BE2C (cell line): Measurements from ENCODE around the gene METTL9.
"Not testable (repeated sequence)": the region's sequence is repeated elsewhere in the genome, so short reads cannot be mapped to it uniquely, and the experiment has no call there.

ENCODE experiments used
- DNase-seq: peaks from one replicate; pipeline ENCODE4 v3.0.0-alpha.2; 2020
- H3K27me3 ChIP-seq: fragments of 250-450 bp; sonication (Bioruptor Pico); 2 replicates; pipeline ENCODE4 v1.5.1; 2020; ENCODE audit warnings: mild to moderate bottlenecking
- H3K36me3 ChIP-seq: fragments of 250-450 bp; sonication (Bioruptor Pico); 2 replicates; pipeline ENCODE4 v1.5.1; 2020; ENCODE audit warnings: mild to moderate bottlenecking
- H3K4me1 ChIP-seq: fragments of 250-450 bp; sonication (Bioruptor Pico); 2 replicates; pipeline ENCODE4 v1.5.1; 2020
- H3K4me3 ChIP-seq: 2 replicates; pipeline ENCODE4 v1.5.1; 2011; ENCODE audit warnings: low read depth, low read length
- H3K9me3 ChIP-seq: fragments of 250-450 bp; sonication (Bioruptor Pico); 2 replicates; pipeline ENCODE4 v1.5.1; 2020
- TF ChIP-seq, protein P1 (sequence below): IDR thresholded peaks from 2 replicates; pipeline ENCODE4 v1.5.1; 2012; ENCODE audit warnings: mild to moderate bottlenecking, low read depth, low read length

Gene METTL9

DNA sequence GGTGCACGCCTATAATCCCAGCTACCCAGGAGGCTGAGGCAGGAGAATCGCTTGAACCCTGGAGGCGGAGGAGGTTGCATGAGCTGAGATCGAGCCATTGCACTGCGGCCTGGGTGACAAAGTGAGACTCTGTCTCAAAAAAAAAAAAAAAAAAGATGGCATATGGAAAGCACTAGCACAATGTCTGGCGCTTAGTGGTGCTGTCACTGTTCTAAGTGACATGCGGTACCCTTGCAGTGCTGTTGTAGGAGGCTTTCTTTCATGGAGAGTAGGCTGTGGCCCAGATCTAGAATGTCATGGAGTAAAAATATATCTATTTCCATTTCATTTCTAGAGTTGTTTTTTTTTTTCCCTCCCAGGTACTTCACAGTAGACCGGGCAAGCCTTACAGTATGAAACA is 14.6 kb upstream of the METTL9 start:
- H3K36me3 ChIP-seq, result no peaks in the 10 kb centered on the region
- no peak for DNase-seq
- 0 out of 2 replicates have a peak, but pooled peaks cover 5% of the 10 kb centered on the region for H3K27me3 ChIP-seq
- TF ChIP-seq, protein P1, sequence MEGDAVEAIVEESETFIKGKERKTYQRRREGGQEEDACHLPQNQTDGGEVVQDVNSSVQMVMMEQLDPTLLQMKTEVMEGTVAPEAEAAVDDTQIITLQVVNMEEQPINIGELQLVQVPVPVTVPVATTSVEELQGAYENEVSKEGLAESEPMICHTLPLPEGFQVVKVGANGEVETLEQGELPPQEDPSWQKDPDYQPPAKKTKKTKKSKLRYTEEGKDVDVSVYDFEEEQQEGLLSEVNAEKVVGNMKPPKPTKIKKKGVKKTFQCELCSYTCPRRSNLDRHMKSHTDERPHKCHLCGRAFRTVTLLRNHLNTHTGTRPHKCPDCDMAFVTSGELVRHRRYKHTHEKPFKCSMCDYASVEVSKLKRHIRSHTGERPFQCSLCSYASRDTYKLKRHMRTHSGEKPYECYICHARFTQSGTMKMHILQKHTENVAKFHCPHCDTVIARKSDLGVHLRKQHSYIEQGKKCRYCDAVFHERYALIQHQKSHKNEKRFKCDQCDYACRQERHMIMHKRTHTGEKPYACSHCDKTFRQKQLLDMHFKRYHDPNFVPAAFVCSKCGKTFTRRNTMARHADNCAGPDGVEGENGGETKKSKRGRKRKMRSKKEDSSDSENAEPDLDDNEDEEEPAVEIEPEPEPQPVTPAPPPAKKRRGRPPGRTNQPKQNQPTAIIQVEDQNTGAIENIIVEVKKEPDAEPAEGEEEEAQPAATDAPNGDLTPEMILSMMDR, result no peak
- no peaks in the 10 kb centered on the region for H3K9me3 ChIP-seq
- no peak overlapping the region for H3K4me3 ChIP-seq
- H3K4me1 ChIP-seq, result no peaks in the 10 kb centered on the region

DNA sequence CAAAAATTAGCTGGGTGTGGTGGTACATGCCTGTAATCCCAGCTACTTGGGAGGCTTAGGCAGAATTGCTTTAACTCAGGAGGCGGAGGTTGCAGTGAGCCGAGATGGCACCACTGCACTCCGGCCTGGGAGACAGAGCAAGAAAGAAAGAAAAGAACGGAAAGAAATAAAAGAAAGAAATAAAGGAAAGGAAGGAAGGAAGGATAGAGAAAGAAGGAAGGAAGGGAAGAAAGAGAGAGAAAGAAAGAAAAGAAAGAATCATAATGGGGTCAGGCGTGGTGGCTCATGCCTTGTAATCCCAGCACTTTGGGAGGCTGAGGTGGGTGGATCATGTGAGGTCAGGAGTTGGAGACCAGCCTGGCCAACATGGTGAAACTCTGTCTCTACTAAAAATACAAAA is 10.8 kb upstream of the METTL9 start:
- H3K36me3 ChIP-seq, H3K4me3 ChIP-seq, DNase-seq, H3K4me1 ChIP-seq, H3K9me3 ChIP-seq, H3K27me3 ChIP-seq: not testable (repeated sequence)

DNA sequence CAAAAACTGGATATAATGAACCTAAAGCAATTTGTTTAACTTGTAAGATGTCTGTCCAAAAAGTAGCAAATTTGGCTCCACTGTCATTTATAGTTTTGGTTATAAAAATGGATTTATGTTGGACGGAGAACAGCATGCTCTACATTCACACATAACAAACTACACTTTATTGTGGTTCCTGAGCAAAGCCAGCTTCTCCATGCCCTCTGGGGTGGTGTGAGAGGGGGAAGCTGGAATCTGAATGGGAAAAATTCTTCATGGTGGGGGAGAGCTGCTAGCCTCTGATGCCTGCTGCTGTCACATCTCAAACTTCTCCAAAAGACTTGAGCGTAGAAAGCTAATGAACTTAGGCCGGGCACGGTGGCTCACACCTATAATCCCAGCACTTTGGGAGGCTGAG is 9.8 kb upstream of the METTL9 start:
- Histone ChIP-seq H3K4me1 (no peaks in the 10 kb centered on the region), H3K36me3 (no peaks in the 10 kb centered on the region), H3K27me3 (no peaks in the 10 kb centered on the region), H3K4me3 (no peak overlapping the region), H3K9me3 (no peaks in the 10 kb centered on the region)
- TF ChIP-seq, protein P1, result no peak
- DNase-seq, result no peak

DNA sequence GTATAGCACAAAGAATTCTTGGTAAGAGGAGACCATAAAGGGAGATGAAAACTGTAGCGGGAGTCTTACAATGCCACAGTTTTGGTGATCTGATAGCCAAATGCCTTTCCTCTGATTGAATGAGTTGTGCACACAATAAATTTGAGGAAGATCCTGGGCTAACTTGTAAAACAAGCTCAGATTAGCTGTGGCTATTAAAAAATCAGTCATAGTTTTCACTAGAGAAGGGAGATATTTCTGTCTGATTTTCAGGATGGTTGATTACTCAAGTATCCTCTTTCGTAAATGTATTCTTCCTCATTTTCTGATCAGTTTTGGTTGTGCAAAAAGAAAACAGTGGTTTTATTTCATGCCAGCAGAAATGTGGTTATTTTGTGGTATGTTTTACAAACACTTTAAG is 9.1 kb upstream of the METTL9 start:
- H3K36me3 ChIP-seq, result no peaks in the 10 kb centered on the region
- DNase-seq, result no peak
- H3K4me1 ChIP-seq, result no peaks in the 10 kb centered on the region
- no peaks in the 10 kb centered on the region for H3K27me3 ChIP-seq
- H3K4me3 ChIP-seq, result no peak overlapping the region
- no peaks in the 10 kb centered on the region for H3K9me3 ChIP-seq
- TF ChIP-seq, protein P1, result no peak

DNA sequence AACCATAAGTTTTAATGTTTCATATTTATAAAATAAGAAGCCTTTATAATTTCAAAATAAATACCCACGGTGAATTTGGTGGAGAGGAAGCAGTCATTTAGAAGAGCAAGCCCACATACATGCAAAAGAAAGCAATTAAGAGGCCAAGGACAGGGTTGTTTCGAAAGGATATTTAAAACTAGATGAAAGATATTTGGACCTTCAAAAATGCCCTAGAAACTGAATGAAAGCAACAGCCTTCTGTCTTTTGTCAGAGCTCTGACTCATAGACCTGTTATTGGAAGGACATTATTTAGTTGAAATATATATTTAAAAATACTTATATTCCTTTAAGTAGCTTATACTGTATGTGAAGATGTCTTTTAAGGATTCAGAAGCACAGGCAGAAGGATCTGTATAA is 8.6 kb upstream of the METTL9 start:
- TF ChIP-seq, protein P1, result no peak
- no peak for DNase-seq
- no peaks in the 10 kb centered on the region for H3K9me3 ChIP-seq
- H3K4me3 ChIP-seq, result no peak overlapping the region
- H3K4me1 ChIP-seq, result no peaks in the 10 kb centered on the region
- H3K36me3 ChIP-seq, result no peaks in the 10 kb centered on the region
- H3K27me3 ChIP-seq, result no peaks in the 10 kb centered on the region

DNA sequence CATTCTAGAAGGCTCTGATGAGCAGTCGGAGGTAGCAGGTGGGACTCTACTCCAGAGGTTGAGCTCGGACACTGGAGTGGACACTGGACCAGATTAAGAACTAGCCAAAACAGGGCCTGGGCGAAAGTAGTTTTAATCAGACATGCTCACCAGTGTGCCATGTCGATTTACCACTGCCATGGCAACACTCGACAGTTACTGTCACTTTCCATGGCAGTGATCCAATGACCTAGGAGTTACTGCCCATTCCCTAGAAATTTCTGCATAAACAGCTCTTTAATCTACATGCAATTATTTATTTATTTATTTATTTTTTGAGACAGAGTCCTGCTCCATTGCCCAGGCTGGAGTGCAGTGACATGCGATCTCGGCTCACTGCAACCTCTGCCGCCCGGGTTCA is 7.2 kb upstream of the METTL9 start:
- Histone ChIP-seq H3K4me1 (no peaks in the 10 kb centered on the region), H3K9me3 (no peaks in the 10 kb centered on the region), H3K36me3 (no peaks in the 10 kb centered on the region), H3K4me3 (no peak overlapping the region), H3K27me3 (no peaks in the 10 kb centered on the region)
- no peak for DNase-seq
- TF ChIP-seq, protein P1, result no peak
